ENCODE measurements around the gene WNT5B. TPM values are rescaled to one million over a fixed set of nuclear protein-coding genes. Genes with fewer than 3 reads are reported as not detected.
A peak's percentile ranks its signal among the peaks of the same experiment; 100 is the strongest.

Gene WNT5B
- total and polyA plus RNA-seq, 2 of the 8 experiments (the other 6 are each of a cell fraction or from before 2014, with no cell fraction given) = 0.91 to 1.2 TPM

DNA sequence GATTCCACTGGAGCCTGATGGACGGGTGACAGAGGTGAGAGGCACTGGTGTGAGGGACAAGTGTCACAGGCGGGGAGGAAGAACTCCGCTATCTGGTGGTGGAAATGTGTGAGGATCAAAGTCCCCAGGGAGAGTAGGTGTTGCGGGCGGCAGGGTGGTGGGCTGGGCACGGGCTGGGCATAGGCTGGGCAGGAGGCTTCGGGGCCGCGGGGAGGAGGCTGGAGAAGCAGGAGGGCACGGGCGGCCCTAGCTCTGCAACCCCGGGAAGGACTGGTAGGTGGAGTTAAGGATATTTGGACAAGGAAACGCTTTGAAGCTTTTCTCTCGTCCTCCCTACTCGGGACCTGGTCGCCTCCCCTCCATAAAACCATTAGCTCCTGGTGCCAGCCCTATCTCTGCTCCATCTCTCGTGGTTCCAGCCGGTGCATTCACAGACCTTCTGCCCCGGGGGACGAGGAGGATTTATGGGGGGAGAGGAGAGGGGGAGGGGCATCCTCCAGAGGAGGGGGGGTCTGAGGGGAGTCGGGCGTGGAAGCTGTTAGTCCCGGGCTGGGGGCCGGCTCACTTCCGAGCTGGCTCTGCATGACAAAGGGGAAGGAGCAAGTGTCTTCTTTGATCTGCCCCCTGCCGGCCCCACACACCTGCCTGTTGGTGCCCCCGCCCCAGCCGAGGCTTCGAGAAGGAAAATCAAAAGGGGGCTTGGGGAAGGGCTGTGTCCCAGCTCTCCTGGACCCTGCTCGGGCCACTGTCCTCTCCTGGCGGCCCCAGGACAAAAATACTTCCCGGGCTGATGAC, 504 bp downstream of the WNT5B start (continued):
- TF ChIP-seq CTCF (IDR thresholded peaks at IDR 0.05; ENCODE audit: control extremely low read depth in 1 of 3, insufficient read depth in 1 of 3, low read depth in 1 of 3, low read length in 3 of 3) (no peak), POU5F1 (IDR thresholded peaks at IDR 0.05; ENCODE audit: low read depth, low read length) (0 out of 2 replicates have a peak, but pooled peaks have one; percentile 41), ASH2L (IDR thresholded peaks at IDR 0.05; ENCODE audit: low read length) (no peak), SIN3A (conservative IDR thresholded peaks at IDR 0.05 in 1 of 2, IDR thresholded peaks at IDR 0.05 in 1 of 2; ENCODE audit: low read depth in 1 of 2, low read length in 2 of 2) (0 out of 4 replicates have a peak, but pooled peaks of 1 of the 2 experiments have one; percentile 17), KDM5A (IDR thresholded peaks at IDR 0.05; ENCODE audit: low read length) (no peak), RAD21 (IDR thresholded peaks at IDR 0.05 in 1 of 2, conservative IDR thresholded peaks at IDR 0.05 in 1 of 2; ENCODE audit: low read depth in 2 of 2, low read length in 2 of 2) (no peak), KDM4A (IDR thresholded peaks at IDR 0.05; ENCODE audit: low read depth, low read length, severe bottlenecking) (peak; percentile 67)
- TF ChIP-seq, protein P1, sequence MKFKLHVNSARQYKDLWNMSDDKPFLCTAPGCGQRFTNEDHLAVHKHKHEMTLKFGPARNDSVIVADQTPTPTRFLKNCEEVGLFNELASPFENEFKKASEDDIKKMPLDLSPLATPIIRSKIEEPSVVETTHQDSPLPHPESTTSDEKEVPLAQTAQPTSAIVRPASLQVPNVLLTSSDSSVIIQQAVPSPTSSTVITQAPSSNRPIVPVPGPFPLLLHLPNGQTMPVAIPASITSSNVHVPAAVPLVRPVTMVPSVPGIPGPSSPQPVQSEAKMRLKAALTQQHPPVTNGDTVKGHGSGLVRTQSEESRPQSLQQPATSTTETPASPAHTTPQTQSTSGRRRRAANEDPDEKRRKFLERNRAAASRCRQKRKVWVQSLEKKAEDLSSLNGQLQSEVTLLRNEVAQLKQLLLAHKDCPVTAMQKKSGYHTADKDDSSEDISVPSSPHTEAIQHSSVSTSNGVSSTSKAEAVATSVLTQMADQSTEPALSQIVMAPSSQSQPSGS (IDR thresholded peaks at IDR 0.05; ENCODE audit: low read length) = no peak

Measured in H1 (cell line).